Activated CD8-positive, alpha-beta T cell treated with anti-CD3 and anti-CD28 coated beads for 36 hours (primary cell): ENCODE data around the gene PFN3. TPM values are rescaled to one million over a fixed set of nuclear protein-coding genes. Genes with fewer than 3 reads are reported as not detected.
"Not testable (repeated sequence)": the region's sequence is repeated elsewhere in the genome, so short reads cannot be mapped to it uniquely, and the experiment has no call there.

Experiments
- ATAC-seq: fragments of 200-7000 bp; cut with Tn5 transposase; one replicate; pipeline ENCODE4 v1.10.0; 2021; ENCODE audit warnings: mild to moderate bottlenecking, moderate library complexity
- CTCF ChIA-PET: fragments of 350-600 bp; sonication (Branson Sonifier 250); formaldehyde crosslinking; loops from one replicate; lab custom pipeline; 2021; ENCODE audit warnings: antibody characterized with exemption; lab: Charles Lee
- POLR2A ChIA-PET: fragments of 350-600 bp; sonication (Branson Sonifier 250); formaldehyde crosslinking; loops from one replicate; lab custom pipeline; 2021; ENCODE audit warnings: antibody characterized with exemption; lab: Charles Lee
- DNase-seq: peaks from one replicate; pipeline ENCODE4 v3.0.0-alpha.2; 2020
- H3K27ac Mint-ChIP-seq: one replicate; pipeline ENCODE4 v1.8.0; 2021; ENCODE audit warnings: mild to moderate bottlenecking, mixed read lengths
- H3K27me3 Mint-ChIP-seq: one replicate; pipeline ENCODE4 v1.8.0; 2021; ENCODE audit warnings: mixed read lengths
- H3K36me3 Mint-ChIP-seq: one replicate; pipeline ENCODE4 v1.8.0; 2021; ENCODE audit warnings: low read depth, mixed read lengths
- H3K4me1 Mint-ChIP-seq: one replicate; pipeline ENCODE4 v1.8.0; 2021; ENCODE audit warnings: low read depth, mixed read lengths
- H3K4me3 Mint-ChIP-seq: one replicate; pipeline ENCODE4 v1.8.0; 2021; ENCODE audit warnings: mild to moderate bottlenecking, moderate library complexity, mixed read lengths
- H3K9me3 Mint-ChIP-seq: one replicate; pipeline ENCODE4 v1.8.0; 2021; ENCODE audit warnings: mixed read lengths
- CTCF ChIP-seq: fragments of 200-600 bp; IDR thresholded peaks from one replicate; pipeline ENCODE4 v1.8.0; 2022; ENCODE audit warnings: antibody characterized with exemption, mild to moderate bottlenecking
- intact Hi-C: fragments of 100-400 bp; cut with micrococcal nuclease; formaldehyde crosslinking; loops from one replicate; pipeline ENCODE4 v1.10.0; 2022
- total RNA-seq, 2 experiments: library from RNA; stranded (reverse); gene quantifications; one replicate each; pipeline ENCODE4 v1.2.3, GENCODE V29; 2021

The PFN3 gene
- total RNA-seq, 2 experiments from 2014 or later: not detected

GRCh38 chr5:177423671-177424070 is 23.2 kb upstream of the PFN3 start:
- Mint-ChIP-seq H3K4me1 (peaks cover 14% of the 10 kb centered on the region), H3K4me3 (no peak overlapping the region), H3K36me3 (peaks cover 17% of the 10 kb centered on the region), H3K9me3 (no peaks in the 10 kb centered on the region), H3K27ac (no peak overlapping the region), H3K27me3 (no peaks in the 10 kb centered on the region)
- ATAC-seq (no peak), DNase-seq (no peak)
- CTCF ChIA-PET: interaction anchor here (1.0 to 10.5 kb wide), 5 partner anchors 9 to 78 kb away, joined by 3 to 159 read pairs (median 6); partner anchors contain the start of genes F12 and PFN3
- POLR2A ChIA-PET: interaction anchor here (1.1 to 15.2 kb wide), 3 partner anchors 11 to 22 kb away, joined by 5 to 606 read pairs (median 8); partner anchors contain the start of gene PRR7
- intact Hi-C loops: no loop called here
- no peak for TF ChIP-seq CTCF

- CTCF ChIA-PET: interaction anchor here (1.2 to 10.5 kb wide), 2 partner anchors 16 to 34 kb away, joined by 4 to 159 read pairs; partner anchors contain the start of genes F12 and PFN3
- intact Hi-C loops: no loop called here
- Mint-ChIP-seq H3K27ac (no peak overlapping the region), H3K36me3 (no peaks in the 10 kb centered on the region), H3K4me1 (peaks cover 14% of the 10 kb centered on the region), H3K9me3 (no peaks in the 10 kb centered on the region), H3K4me3 (no peak overlapping the region), H3K27me3 (no peaks in the 10 kb centered on the region)
- TF ChIP-seq CTCF: no peak
- DNase-seq: no peak
- POLR2A ChIA-PET: interaction anchor here (1.2 to 15.2 kb wide), 5 partner anchors 10 to 73 kb away, joined by 3 to 606 read pairs (median 5); partner anchors contain the start of gene PRR7
- no peak for ATAC-seq
These were observed 20.8 kb upstream of the PFN3 start for GRCh38 chr5:177421062-177421798.

- ChIA-PET CTCF (interaction anchor here (1.0 to 10.5 kb wide), 2 partner anchors 16 to 37 kb away, joined by 3 to 159 read pairs; partner anchors contain the start of genes F12 and PFN3), POLR2A (interaction anchor here (2.4 to 15.2 kb wide), 2 partner anchors 16 to 25 kb away, joined by 5 to 606 read pairs; partner anchors contain the start of gene PRR7)
- ATAC-seq, intact Hi-C loops, H3K9me3 Mint-ChIP-seq, DNase-seq, H3K4me3 Mint-ChIP-seq, H3K27ac Mint-ChIP-seq, H3K36me3 Mint-ChIP-seq, H3K27me3 Mint-ChIP-seq: not testable (repeated sequence)
- H3K4me1 Mint-ChIP-seq: peaks cover 13% of the 10 kb centered on the region
These were observed 20.0 kb upstream of the PFN3 start for GRCh38 chr5:177420472-177420871.

- Mint-ChIP-seq H3K27me3 (no peaks in the 10 kb centered on the region), H3K4me1 (peaks cover 7% of the 10 kb centered on the region), H3K36me3 (no peaks in the 10 kb centered on the region), H3K9me3 (no peaks in the 10 kb centered on the region), H3K4me3 (no peak overlapping the region), H3K27ac (no peak overlapping the region)
- ATAC-seq (no peak), DNase-seq (no peak)
- CTCF ChIA-PET: interaction anchor here (7.0 kb wide), 1 partner anchor 15 kb away, joined by 76 read pairs; no protein-coding TSS in a partner anchor
- POLR2A ChIA-PET: interaction anchor here (0.7 to 1.4 kb wide), 2 partner anchors 27 to 83 kb away, joined by 3 to 6 read pairs; partner anchors contain the start of gene PRR7
- no peak for TF ChIP-seq CTCF
- intact Hi-C loops: no loop called here
These were observed 18.6 kb upstream of the PFN3 start for GRCh38 chr5:177419046-177419445.

- H3K9me3 Mint-ChIP-seq, H3K36me3 Mint-ChIP-seq, DNase-seq, H3K4me3 Mint-ChIP-seq, intact Hi-C loops, H3K27me3 Mint-ChIP-seq, ATAC-seq, H3K27ac Mint-ChIP-seq: not testable (repeated sequence)
- ChIA-PET POLR2A (interaction anchor here (0.9 to 4.7 kb wide), 5 partner anchors 9 to 28 kb away, joined by 4 to 23 read pairs (median 5); partner anchors contain the start of gene GRK6), CTCF (interaction anchor here (1.0 to 7.0 kb wide), 5 partner anchors 9 to 107 kb away, joined by 3 to 76 read pairs (median 3); no protein-coding TSS in a partner anchor)
- peaks cover 25% of the 10 kb centered on the region for H3K4me1 Mint-ChIP-seq
These were observed 16.6 kb upstream of the PFN3 start for GRCh38 chr5:177417081-177417480.
